Neural cell (in vitro differentiated cells): ENCODE results near the gene CARD19. TPM values are rescaled to one million over a fixed set of nuclear protein-coding genes. Genes with fewer than 3 reads are reported as not detected.
A peak's percentile ranks its signal among the peaks of the same experiment; 100 is the strongest.

ENCODE experiments used
- H2AFZ ChIP-seq: fragments of 200-600, 300-800 bp; sonication (generic), shearing (Covaris generic); 2 replicates; pipeline ENCODE4 v1.6.0; 2014; ENCODE audit warnings: low read depth, mild to moderate bottlenecking, antibody characterized with exemption, low read length, moderate library complexity
- H3F3A ChIP-seq: fragments of 200-600 bp; shearing (Covaris generic); 2 replicates; pipeline ENCODE4 v1.6.1; 2016; ENCODE audit warnings: mild to moderate bottlenecking, moderate library complexity, mixed read lengths, antibody characterized with exemption, low read length; ENCODE audit not compliant: insufficient read depth, poor library complexity, severe bottlenecking
- H3K27ac ChIP-seq: fragments of 200-600, 300-800 bp; sonication (generic), shearing (Covaris generic); 2 replicates; pipeline ENCODE4 v1.5.1; 2014; ENCODE audit warnings: mild to moderate bottlenecking, low read length, moderate library complexity
- H3K27me3 ChIP-seq: fragments of 300-800, 200-600 bp; sonication (generic), shearing (Covaris generic); 2 replicates; pipeline ENCODE4 v1.6.0; 2014; ENCODE audit warnings: mild to moderate bottlenecking, low read depth, low read length, moderate library complexity; ENCODE audit not compliant: insufficient read depth
- H3K36me3 ChIP-seq: fragments of 300-800, 200-600 bp; sonication (generic), shearing (Covaris generic); 2 replicates; pipeline ENCODE4 v1.5.1; 2014; ENCODE audit warnings: mild to moderate bottlenecking, antibody characterized with exemption, low read length, moderate library complexity; ENCODE audit not compliant: insufficient read depth
- H3K4me2 ChIP-seq: fragments of 300-800, 200-600 bp; sonication (generic), shearing (Covaris generic); 2 replicates; pipeline ENCODE4 v1.6.0; 2014; ENCODE audit warnings: mild to moderate bottlenecking, low read length
- H3K4me3 ChIP-seq: fragments of 300-800, 200-600 bp; sonication (generic), shearing (Covaris generic); 2 replicates; pipeline ENCODE4 v1.5.1; 2014; ENCODE audit warnings: mild to moderate bottlenecking, low read length, moderate library complexity
- H3K79me2 ChIP-seq: fragments of 200-600 bp; shearing (Covaris generic); replicated peaks from 2 replicates; pipeline ENCODE4 v1.6.0; 2014; ENCODE audit warnings: mild to moderate bottlenecking, low read length, moderate library complexity; ENCODE audit not compliant: insufficient read depth
- H3K9ac ChIP-seq: fragments of 300-800, 200-600 bp; sonication (generic), shearing (Covaris generic); 2 replicates; pipeline ENCODE4 v1.6.1; 2016; ENCODE audit warnings: mild to moderate bottlenecking, low read length, mixed read lengths
- H3K9me2 ChIP-seq: fragments of 200-600 bp; shearing (Covaris generic); 2 replicates; pipeline ENCODE4 v1.6.1; 2016; ENCODE audit warnings: mild to moderate bottlenecking, low read length, mixed read lengths; ENCODE audit not compliant: insufficient read depth
- H3K9me3 ChIP-seq: fragments of 200-600, 300-800 bp; sonication (generic), shearing (Covaris generic); 2 replicates; pipeline ENCODE4 v1.6.1; 2016; ENCODE audit warnings: mild to moderate bottlenecking, mixed run types, low read length, moderate library complexity, mixed read lengths
- H4K20me1 ChIP-seq: fragments of 200-600 bp; shearing (Covaris generic); 2 replicates; pipeline ENCODE4 v1.6.1; 2016; ENCODE audit warnings: mild to moderate bottlenecking, mixed run types; ENCODE audit not compliant: insufficient read depth
- EP300 ChIP-seq: fragments of 450-650 bp; conservative IDR thresholded peaks from 2 replicates; pipeline ENCODE4 v1.6.1; 2014; ENCODE audit warnings: antibody characterized with exemption, mild to moderate bottlenecking, moderate library complexity; ENCODE audit not compliant: poor library complexity, severe bottlenecking
- EZH2 ChIP-seq: fragments of 200-600, 300-800 bp; shearing (Covaris generic), sonication (generic); IDR thresholded peaks from 2 replicates; pipeline ENCODE4 v1.6.1; 2014; ENCODE audit warnings: antibody characterized with exemption, low read length, borderline replicate concordance, mild to moderate bottlenecking; ENCODE audit not compliant: insufficient read depth, poor library complexity, severe bottlenecking
- MXI1 ChIP-seq: fragments of 450-650 bp; conservative IDR thresholded peaks from 2 replicates; pipeline ENCODE4 v1.6.1; 2014; ENCODE audit warnings: antibody characterized with exemption, mild to moderate bottlenecking; ENCODE audit not compliant: poor library complexity, severe bottlenecking
- POLR2AphosphoS5 ChIP-seq: IDR thresholded peaks from 2 replicates; pipeline ENCODE4 v1.6.1; 2012
- RAD21 ChIP-seq: fragments of 450-650 bp; conservative IDR thresholded peaks from 2 replicates; pipeline ENCODE4 v1.6.1; 2014; ENCODE audit warnings: antibody characterized with exemption, mild to moderate bottlenecking, moderate library complexity
- SMC3 ChIP-seq: fragments of 450-650 bp; conservative IDR thresholded peaks from 2 replicates; pipeline ENCODE4 v1.6.1; 2014; ENCODE audit warnings: antibody characterized with exemption, mild to moderate bottlenecking, moderate library complexity; ENCODE audit not compliant: poor library complexity
- TAF1 ChIP-seq: IDR thresholded peaks from 2 replicates; pipeline ENCODE4 v1.6.1; 2012; ENCODE audit warnings: low read depth
- polyA minus RNA-seq: library from RNA; depleted of rRNA, polyadenylated mRNA; stranded (reverse); fragments of >200 nt; gene quantifications from 2 replicates; pipeline ENCODE4 v1.2.3, GENCODE V29; 2014
- polyA plus RNA-seq: library from polyadenylated mRNA; depleted of rRNA; stranded (reverse); fragments of >200 nt; gene quantifications from 2 replicates; pipeline ENCODE4 v1.2.3, GENCODE V29; 2014
- TF ChIP-seq, protein P1 (sequence below): IDR thresholded peaks from 2 replicates; pipeline ENCODE4 v1.6.1; 2012; ENCODE audit warnings: borderline replicate concordance
- TF ChIP-seq, protein P2 (sequence below): fragments of 450-650 bp; IDR thresholded peaks from 2 replicates; pipeline ENCODE4 v1.5.1; 2014; ENCODE audit warnings: antibody characterized with exemption, mild to moderate bottlenecking, moderate library complexity; ENCODE audit not compliant: poor library complexity, severe bottlenecking

The CARD19 gene, protein sequence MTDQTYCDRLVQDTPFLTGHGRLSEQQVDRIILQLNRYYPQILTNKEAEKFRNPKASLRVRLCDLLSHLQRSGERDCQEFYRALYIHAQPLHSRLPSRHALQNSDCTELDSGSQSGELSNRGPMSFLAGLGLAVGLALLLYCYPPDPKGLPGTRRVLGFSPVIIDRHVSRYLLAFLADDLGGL
- polyA plus RNA-seq: 56.0 and 66.7 TPM in 2 replicates
- polyA minus RNA-seq: 11.9 and 21.6 TPM in 2 replicates

DNA sequence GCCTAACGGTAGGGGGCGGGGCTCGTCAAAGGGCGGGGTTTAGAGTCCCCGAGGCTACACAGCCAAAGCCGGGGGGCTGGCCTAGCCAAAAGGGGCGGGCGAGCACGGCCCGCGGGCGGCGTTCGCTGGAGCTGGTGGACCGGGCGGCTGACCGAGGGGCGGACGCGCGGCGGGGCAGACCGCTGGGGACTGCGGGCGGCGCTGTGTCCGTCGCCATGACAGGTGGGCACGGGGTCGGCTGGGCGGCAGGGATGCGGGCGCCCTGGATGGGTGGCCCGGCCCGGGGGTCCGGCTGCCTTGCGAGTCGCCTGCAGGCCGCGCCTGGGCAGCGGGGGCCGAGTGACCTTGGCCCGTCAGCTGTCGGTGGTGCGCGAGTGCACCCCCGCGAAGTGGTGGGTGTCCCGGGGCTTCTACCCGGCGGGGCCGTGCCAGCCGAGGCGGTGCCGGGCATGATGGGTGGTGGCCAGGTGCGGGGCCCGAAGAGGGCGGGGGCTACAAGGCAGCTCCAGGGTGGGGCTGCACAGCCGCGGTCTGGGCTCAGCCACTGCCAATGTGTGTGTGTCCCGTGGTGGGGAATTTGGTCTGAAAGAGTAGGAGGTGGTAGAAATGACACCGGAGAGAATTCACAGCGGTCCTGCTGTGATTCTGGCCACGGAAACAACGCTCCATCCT is at the start of gene CARD19:
Gene CARD19, plus strand, starts transcription at position 87 of the 672 bp plus-strand sequence. Its CDS starts 129 bp downstream, at position 216.
- no peaks in the 10 kb centered on the region for H3K36me3 ChIP-seq
- peak within 1 kb of the TSS; percentile 88 for H3K4me2 ChIP-seq
- peak within 1 kb of the TSS; percentile 8 for H3K27ac ChIP-seq
- peak within 1 kb of the TSS; percentile 96 for H3K4me3 ChIP-seq
- peak within 1 kb of the TSS; percentile 73 for H2AFZ ChIP-seq
- H3K79me2 ChIP-seq: peaks cover 4% of the 10 kb centered on the region
- no peaks in the 10 kb centered on the region for H3F3A ChIP-seq
- no peaks in the 10 kb centered on the region for H3K27me3 ChIP-seq
- H3K9ac ChIP-seq: peak within 1 kb of the TSS; percentile 70
- H4K20me1 ChIP-seq: no peaks in the 10 kb centered on the region
- TF ChIP-seq SMC3 (peak; percentile 25), POLR2AphosphoS5 (peak; percentile 33), TAF1 (no peak), MXI1 (no peak)
- no peaks in the 10 kb centered on the region for H3K9me2 ChIP-seq
- no peaks in the 10 kb centered on the region for H3K9me3 ChIP-seq

- Histone ChIP-seq H3K9ac (no peak overlapping the region), H4K20me1 (no peaks in the 10 kb centered on the region), H3K4me3 (no peak overlapping the region), H3K27me3 (no peaks in the 10 kb centered on the region), H3K9me3 (no peaks in the 10 kb centered on the region), H3K27ac (no peak overlapping the region), H3K9me2 (no peaks in the 10 kb centered on the region), H3K79me2 (no peaks in the 10 kb centered on the region), H3F3A (no peaks in the 10 kb centered on the region), H3K36me3 (no peaks in the 10 kb centered on the region), H2AFZ (no peak overlapping the region), H3K4me2 (no peak overlapping the region)
- TF ChIP-seq EZH2 (no peak), TAF1 (no peak), POLR2AphosphoS5 (no peak), EP300 (no peak), MXI1 (no peak), SMC3 (no peak), RAD21 (no peak)
- TF ChIP-seq, protein P1, sequence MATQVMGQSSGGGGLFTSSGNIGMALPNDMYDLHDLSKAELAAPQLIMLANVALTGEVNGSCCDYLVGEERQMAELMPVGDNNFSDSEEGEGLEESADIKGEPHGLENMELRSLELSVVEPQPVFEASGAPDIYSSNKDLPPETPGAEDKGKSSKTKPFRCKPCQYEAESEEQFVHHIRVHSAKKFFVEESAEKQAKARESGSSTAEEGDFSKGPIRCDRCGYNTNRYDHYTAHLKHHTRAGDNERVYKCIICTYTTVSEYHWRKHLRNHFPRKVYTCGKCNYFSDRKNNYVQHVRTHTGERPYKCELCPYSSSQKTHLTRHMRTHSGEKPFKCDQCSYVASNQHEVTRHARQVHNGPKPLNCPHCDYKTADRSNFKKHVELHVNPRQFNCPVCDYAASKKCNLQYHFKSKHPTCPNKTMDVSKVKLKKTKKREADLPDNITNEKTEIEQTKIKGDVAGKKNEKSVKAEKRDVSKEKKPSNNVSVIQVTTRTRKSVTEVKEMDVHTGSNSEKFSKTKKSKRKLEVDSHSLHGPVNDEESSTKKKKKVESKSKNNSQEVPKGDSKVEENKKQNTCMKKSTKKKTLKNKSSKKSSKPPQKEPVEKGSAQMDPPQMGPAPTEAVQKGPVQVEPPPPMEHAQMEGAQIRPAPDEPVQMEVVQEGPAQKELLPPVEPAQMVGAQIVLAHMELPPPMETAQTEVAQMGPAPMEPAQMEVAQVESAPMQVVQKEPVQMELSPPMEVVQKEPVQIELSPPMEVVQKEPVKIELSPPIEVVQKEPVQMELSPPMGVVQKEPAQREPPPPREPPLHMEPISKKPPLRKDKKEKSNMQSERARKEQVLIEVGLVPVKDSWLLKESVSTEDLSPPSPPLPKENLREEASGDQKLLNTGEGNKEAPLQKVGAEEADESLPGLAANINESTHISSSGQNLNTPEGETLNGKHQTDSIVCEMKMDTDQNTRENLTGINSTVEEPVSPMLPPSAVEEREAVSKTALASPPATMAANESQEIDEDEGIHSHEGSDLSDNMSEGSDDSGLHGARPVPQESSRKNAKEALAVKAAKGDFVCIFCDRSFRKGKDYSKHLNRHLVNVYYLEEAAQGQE: no peak
- TF ChIP-seq, protein P2, sequence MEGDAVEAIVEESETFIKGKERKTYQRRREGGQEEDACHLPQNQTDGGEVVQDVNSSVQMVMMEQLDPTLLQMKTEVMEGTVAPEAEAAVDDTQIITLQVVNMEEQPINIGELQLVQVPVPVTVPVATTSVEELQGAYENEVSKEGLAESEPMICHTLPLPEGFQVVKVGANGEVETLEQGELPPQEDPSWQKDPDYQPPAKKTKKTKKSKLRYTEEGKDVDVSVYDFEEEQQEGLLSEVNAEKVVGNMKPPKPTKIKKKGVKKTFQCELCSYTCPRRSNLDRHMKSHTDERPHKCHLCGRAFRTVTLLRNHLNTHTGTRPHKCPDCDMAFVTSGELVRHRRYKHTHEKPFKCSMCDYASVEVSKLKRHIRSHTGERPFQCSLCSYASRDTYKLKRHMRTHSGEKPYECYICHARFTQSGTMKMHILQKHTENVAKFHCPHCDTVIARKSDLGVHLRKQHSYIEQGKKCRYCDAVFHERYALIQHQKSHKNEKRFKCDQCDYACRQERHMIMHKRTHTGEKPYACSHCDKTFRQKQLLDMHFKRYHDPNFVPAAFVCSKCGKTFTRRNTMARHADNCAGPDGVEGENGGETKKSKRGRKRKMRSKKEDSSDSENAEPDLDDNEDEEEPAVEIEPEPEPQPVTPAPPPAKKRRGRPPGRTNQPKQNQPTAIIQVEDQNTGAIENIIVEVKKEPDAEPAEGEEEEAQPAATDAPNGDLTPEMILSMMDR: no peak
These were observed 47.2 kb upstream of the CARD19 start for GRCh38 chr9:93048566-93049448.
